Heart left ventricle (tissue), 13 donors: ENCODE measurements around the gene LKAAEAR1.

ENCODE experiments used
- CTCF ChIP-seq, 12 donors: fragments of 200-600 bp; sonication (generic) in 4 of 12; IDR thresholded peaks; one replicate each; pipeline versions ENCODE4 v1.5.0 to v1.8.0; 2018 to 2022; ENCODE audit warnings: antibody characterized with exemption in 12 of 12, mild to moderate bottlenecking in 5 of 12
- POLR2A ChIP-seq, 2 donors: fragments of 450-650 bp; IDR thresholded peaks; one replicate each; pipeline ENCODE4 v1.6.1; 2017; ENCODE audit warnings: antibody characterized with exemption in 2 of 2, mild to moderate bottlenecking in 2 of 2, moderate library complexity in 2 of 2
- donor health status: ischemic (EF 13 %, LVEDD 7.1; RV severe dilation, severe dysfunction).
- donor health status: DM: no; HTN: yes; CAD: no.
- donor health status: DM: no; HTN: no; CAD: no.
- donor health status: ischemic (EF 25% LVEDD 6.9; RV normal size, moderate dysfunction).
- donor health status: ischemic (EF 25% LVEDD 5.7; RV mildly dilated, moderate dysfunction).
- donor health status: ischemic (EF 35%, LVEDD 5.7; RV mildly dilated, moderate dysfunction).
- donor health status: nonischemic (EF 11% LVEDD 7.7; RV severe dilation, severe dysfunction).
- donor health status: DM: yes; HTN: yes; CAD: no.
- donor health status: PGD.
- donor health status: ischemic (EF 29% LVEDD 5.4; RV normal size, mild dysfunction).
- donor health status: nonischemic (EF 23%, LVEDD 6.1; RV moderate dilation, normal function).

- TF ChIP-seq POLR2A (IDR thresholded peaks at IDR 0.05): no peak
- TF ChIP-seq CTCF (IDR thresholded peaks at IDR 0.05): no peak
Observed at GRCh38 chr20:64090165-64090564, 6.0 kb upstream of the LKAAEAR1 start.
